ENCODE measurements around the gene AATK. TPM values are rescaled to one million over a fixed set of nuclear protein-coding genes. Genes with fewer than 3 reads are reported as not detected.

The AATK gene
- total and polyA plus RNA-seq, 2 of the 4 experiments (the other 2 are of a cell fraction) = under 0.01 to 0.21 TPM

GRCh38 chr17:81204578-81204977, 38.6 kb upstream of the AATK start:
- Histone ChIP-seq H3K36me3 (ENCODE audit: control insufficient read depth, insufficient read depth, low read length) (peaks cover 5% of the 10 kb centered on the region; the same call in 1 of the 2 replicates), H2BK5ac (ENCODE audit: low read depth, low read length, poor library complexity, severe bottlenecking) (no peak overlapping the region), H3K56ac (ENCODE audit: extremely low read depth, insufficient read depth, low read length) (no peak overlapping the region), H3K4ac (ENCODE audit: low read depth, low read length) (no peak overlapping the region), H3K9me3 (ENCODE audit: control insufficient read depth, insufficient read depth, low read length) (no peaks in the 10 kb centered on the region), H3K27ac (ENCODE audit: insufficient read depth, low read length) (no peak overlapping the region), H3K79me1 (ENCODE audit: low read depth in 1 of 2, low read length in 2 of 2) (no peaks in the 10 kb centered on the region), H3K23ac (ENCODE audit: low read depth, low read length) (no peak overlapping the region), H2BK120ac (ENCODE audit: low read depth, low read length) (no peak overlapping the region), H3K4me1 (ENCODE audit: control insufficient read depth, insufficient read depth, low read length) (no peaks in the 10 kb centered on the region), H2AK9ac (replicated peaks; ENCODE audit: low read depth, low read length, poor library complexity) (no peak overlapping the region), H3K4me3 (ENCODE audit: insufficient read depth, low read depth, low read length) (no peak overlapping the region), H2BK20ac (ENCODE audit: low read depth, low read length) (no peak overlapping the region), H3K9ac (ENCODE audit: low read depth, low read length) (no peak overlapping the region), H4K91ac (ENCODE audit: insufficient read depth, low read depth, low read length) (no peak overlapping the region), H4K20me1 (ENCODE audit: insufficient read depth, low read length) (peaks cover 5% of the 10 kb centered on the region; the same call in 1 of the 2 replicates), H3K4me2 (ENCODE audit: low read depth, low read length) (no peak overlapping the region), H2BK15ac (ENCODE audit: low read depth, low read length) (no peak overlapping the region), H4K5ac (ENCODE audit: low read depth, low read length) (no peak overlapping the region), H3K18ac (ENCODE audit: low read depth, low read length) (no peak overlapping the region), H3K14ac (replicated peaks; ENCODE audit: low read depth, low read length) (no peak overlapping the region), H3K9me1 (ENCODE audit: insufficient read depth, low read length) (0 out of 2 replicates have a peak, but pooled peaks cover 6% of the 10 kb centered on the region), H2AFZ (replicated peaks; ENCODE audit: low read length, poor library complexity) (no peak overlapping the region), H3K27me3 (ENCODE audit: control insufficient read depth, insufficient read depth, low read length) (no peaks in the 10 kb centered on the region), H4K8ac (ENCODE audit: low read depth in 2 of 2, low read length in 2 of 2) (no peak overlapping the region), H2AK5ac (ENCODE audit: low read depth, low read length) (no peak overlapping the region)
- CTCF ChIA-PET = interaction anchor here (0.7 kb wide), 1 partner anchor 26 kb away, joined by 3 read pairs; no protein-coding TSS in a partner anchor
- intact Hi-C loops (cut with micrococcal nuclease) (no loop called here), dilution Hi-C loops (cut with HindIII; ENCODE audit: low sequenced_read_pairs, unreplicated experiment) (no loop called here), in situ Hi-C loops (cut with MboI; ENCODE audit: low sequenced_read_pairs) (no loop called here)
- POLR2A ChIA-PET (ENCODE audit: unreplicated experiment) = no interaction called here
- ATAC-seq (ENCODE audit: low read depth) (no peak), DNase-seq (no peak)
- WGBS, 2 experiments (ENCODE audit: extremely low coverage in 2 of 2, insufficient read length in 1 of 2) = 100% methylated on average over 2 of the region's 10 CpGs; no CpG with 5 or more reads in 1 of the 2 experiments
- TF ChIP-seq CTCF (conservative IDR thresholded peaks at IDR 0.05; ENCODE audit: low read depth, low read length) = no peak
- no peak for TF ChIP-seq MAFK (IDR thresholded peaks at IDR 0.05; ENCODE audit: low read depth, low read length)
- no peak for TF ChIP-seq CEBPB (IDR thresholded peaks at IDR 0.05; ENCODE audit: low read depth, low read length)
- TF ChIP-seq ELK1 (IDR thresholded peaks at IDR 0.05; ENCODE audit: borderline replicate concordance, low read depth, low read length) = no peak
- TF ChIP-seq FOS (IDR thresholded peaks at IDR 0.05; ENCODE audit: low read depth, low read length) = no peak
- TF ChIP-seq MAZ (IDR thresholded peaks at IDR 0.05; ENCODE audit: borderline replicate concordance, low read depth, low read length) = no peak
- TF ChIP-seq CHD1 (IDR thresholded peaks at IDR 0.05; ENCODE audit: low read depth, low read length) = no peak
- TF ChIP-seq SMC3 (IDR thresholded peaks at IDR 0.05; ENCODE audit: low read depth, low read length) = no peak
- TF ChIP-seq MXI1 (IDR thresholded peaks at IDR 0.05; ENCODE audit: borderline replicate concordance, low read depth, low read length) = no peak
- no peak for TF ChIP-seq POLR2A (IDR thresholded peaks at IDR 0.05; ENCODE audit: low read depth, low read length)
- BruUV-seq (replicated peaks) = no TSS peak

Measured in IMR-90 (cell line).